ENCODE results near the gene PRKCA.

- TF ChIP-seq CTCF (conservative IDR thresholded peaks at IDR 0.05; ENCODE audit: low read length) (no peak), EZH2phosphoT487 (IDR thresholded peaks at IDR 0.05; ENCODE audit: borderline replicate concordance) (no peak)
Measured at GRCh38 chr17:66341462-66341861, 39.0 kb downstream of the PRKCA start.
